ENCODE data around the gene RPS3A.
"Not testable (repeated sequence)": the region's sequence is repeated elsewhere in the genome, so short reads cannot be mapped to it uniquely, and the experiment has no call there.

The RPS3A gene

DNA sequence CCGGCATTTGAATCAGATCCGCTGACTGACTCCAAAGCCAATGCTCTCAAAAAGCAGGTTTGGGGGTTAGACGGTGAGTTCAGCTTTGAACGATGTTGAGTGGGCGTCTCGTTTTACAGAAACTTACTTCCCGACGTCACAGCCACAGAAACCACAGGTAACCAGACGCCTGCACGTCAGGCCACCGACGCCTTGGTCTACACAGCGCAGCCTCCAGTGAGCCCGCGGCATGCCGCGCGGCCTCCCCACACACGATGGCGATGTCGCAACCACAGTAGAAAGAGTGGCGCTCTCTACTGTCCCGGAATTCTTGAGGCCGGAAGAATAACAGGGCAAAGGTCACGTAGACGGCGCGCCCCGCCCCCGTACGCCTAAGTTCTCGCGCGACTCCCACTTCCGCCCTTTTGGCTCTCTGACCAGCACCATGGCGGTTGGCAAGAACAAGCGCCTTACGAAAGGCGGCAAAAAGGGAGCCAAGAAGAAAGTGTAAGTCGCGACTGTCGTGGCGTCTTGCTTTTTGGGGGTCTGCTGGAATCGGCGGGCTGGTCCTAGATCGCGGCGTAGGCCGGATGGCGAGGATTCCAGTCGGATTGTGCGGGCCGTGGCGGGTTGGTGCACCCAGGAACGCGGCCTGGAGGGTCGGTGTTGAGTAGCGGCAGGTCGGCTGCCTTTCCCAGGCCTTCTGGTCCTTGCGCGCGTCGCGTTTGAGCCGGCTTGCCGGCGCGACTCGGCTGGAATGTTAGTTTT lies at the start of gene RPS3A:
RPS3A (plus strand) TSS at position 400 of the 747 bp plus-strand sequence; CDS start at position 425, 25 bp downstream.
- DNase-seq (ENCODE audit: low read depth), result peak; percentile 95

DNA sequence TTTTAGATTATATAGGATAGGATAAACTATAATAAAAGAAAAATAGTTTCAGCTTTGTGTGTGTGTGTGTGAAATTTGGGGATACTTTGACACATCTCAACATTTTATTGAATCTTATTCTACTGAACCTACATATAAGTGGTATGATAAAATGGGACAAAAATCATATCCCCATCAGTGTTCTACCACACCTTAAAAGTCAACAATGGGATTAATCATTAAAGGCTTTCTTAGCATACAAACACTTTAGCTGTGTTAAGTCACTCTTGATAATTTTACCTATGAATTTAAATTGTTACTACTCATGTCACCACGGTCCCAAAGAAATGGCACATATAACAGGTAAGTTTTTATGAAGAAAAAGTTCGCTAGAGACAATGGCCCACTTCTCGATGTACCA lies 46.6 kb upstream of the RPS3A start:
- no peak for DNase-seq (ENCODE audit: low read depth)

GRCh38 chr4:151055539-151055938 lies 43.9 kb upstream of the RPS3A start:
- peak; percentile 4 for DNase-seq (ENCODE audit: low read depth)

DNA sequence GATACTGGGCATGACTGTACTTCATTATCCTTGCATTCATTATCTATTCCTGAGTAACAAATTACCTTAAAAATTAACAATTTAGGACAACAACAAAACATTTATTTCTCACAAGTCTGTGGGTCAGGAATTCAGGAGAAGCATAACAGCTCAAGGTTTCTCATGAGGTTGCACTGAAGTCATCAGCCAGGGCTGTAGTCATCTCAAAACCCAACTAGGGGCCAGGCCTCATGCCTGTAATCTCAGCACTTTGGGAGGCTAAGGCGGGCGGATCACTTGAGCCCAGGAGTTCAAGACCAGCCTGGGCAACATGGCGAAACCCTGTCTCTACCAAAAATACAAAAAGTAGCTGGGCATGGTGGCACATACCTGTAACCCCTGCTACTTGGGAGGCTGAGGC lies 36.3 kb upstream of the RPS3A start:
- DNase-seq (ENCODE audit: low read depth), result not testable (repeated sequence)

GRCh38 chr4:151067316-151067970 lies 32.0 kb upstream of the RPS3A start:
- DNase-seq (ENCODE audit: low read depth), result no peak

- DNase-seq (ENCODE audit: low read depth), result no peak
These were observed 25.0 kb upstream of the RPS3A start for GRCh38 chr4:151074416-151074916.

DNA sequence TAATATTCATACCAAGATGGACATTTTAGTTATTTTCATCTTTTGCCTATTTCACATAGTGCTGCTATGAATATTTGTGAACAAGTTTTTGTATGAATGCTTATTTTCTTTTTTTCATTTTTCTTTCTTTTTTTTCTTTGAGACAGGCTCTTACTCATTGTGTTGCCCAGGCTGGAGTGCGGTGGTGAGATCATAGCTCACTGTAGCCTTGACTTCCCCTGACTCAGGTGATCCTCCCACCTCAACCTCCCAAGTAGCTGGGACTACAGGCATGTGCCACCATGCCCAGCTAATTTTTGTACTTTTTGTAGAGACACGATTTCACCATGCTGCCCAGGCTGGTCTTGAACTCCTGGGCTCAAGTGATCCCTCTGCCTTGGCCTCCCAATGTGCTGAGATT lies 21.4 kb upstream of the RPS3A start:
- DNase-seq (ENCODE audit: low read depth), result peak; percentile 29

- DNase-seq (ENCODE audit: low read depth), result no peak
These were observed 12.0 kb upstream of the RPS3A start for GRCh38 chr4:151087467-151087866.

- DNase-seq (ENCODE audit: low read depth), result no peak
These were observed 8.4 kb upstream of the RPS3A start for GRCh38 chr4:151091047-151091446.

GRCh38 chr4:151092488-151092887 lies 6.9 kb upstream of the RPS3A start:
- no peak for DNase-seq (ENCODE audit: low read depth)

- no peak for DNase-seq (ENCODE audit: low read depth)
These were observed 6.2 kb upstream of the RPS3A start for GRCh38 chr4:151093203-151093602.

DNA sequence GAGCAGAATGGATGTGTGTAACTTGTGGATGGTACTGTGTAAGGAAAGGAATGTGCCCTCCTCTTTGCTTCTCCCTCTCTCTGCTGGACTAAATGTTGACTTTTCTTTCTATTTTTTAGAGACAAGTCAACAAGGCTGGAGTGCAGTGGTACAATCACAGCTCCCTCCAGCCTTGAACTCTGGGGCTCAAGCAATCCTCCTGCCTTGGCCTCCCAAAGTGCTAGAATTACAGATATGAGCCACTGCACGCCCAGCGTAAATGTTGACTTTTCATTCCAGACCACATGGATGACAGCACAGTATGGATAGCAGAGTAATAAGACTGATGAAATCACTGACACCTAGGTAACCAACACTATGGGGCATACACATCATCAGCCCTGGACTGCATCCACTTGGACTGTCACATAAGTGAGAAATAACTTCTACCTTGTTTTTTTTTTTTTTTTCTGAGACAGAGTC lies 5.1 kb upstream of the RPS3A start:
- DNase-seq (ENCODE audit: low read depth), result no peak

DNA sequence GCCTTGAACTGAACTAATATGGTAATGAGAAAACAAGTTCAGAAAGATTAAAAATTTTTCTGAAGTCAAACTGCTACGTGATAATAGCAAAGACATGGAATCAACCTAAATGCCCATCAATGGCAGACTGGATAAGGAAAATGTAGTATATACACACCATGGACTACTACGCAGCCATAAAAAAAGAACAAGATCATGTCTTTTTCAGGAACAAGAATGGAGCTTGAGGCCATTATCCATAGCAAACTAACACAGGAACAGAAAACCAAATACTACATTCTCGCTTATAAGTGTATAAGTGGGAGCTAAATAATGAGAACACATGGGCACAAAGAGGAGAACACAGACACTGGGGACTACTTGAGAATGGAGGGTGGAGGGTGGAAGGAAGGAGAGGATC lies 4.3 kb upstream of the RPS3A start:
- no peak for DNase-seq (ENCODE audit: low read depth)

- DNase-seq (ENCODE audit: low read depth), result no peak
These were observed 1.7 kb upstream of the RPS3A start for GRCh38 chr4:151097759-151098158.

DNA sequence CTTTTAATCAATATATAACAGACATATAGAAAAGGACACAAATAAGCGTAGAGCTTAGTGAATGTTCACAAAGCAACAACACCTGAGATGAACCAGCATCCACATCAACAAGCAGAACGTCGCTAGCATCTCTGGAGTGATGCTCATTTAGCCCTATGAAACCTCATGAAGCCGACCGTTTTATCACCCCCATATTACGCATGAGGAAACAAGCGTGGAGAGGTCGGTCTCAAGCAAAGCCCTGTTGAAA lies 524 bp upstream of the RPS3A start:
- DNase-seq (ENCODE audit: low read depth), result no peak

GRCh38 chr4:151099976-151100417 lies 569 bp downstream of the RPS3A start:
- DNase-seq (ENCODE audit: low read depth), result no peak

- DNase-seq (ENCODE audit: low read depth), result no peak
These were observed 1.1 kb downstream of the RPS3A start for GRCh38 chr4:151100531-151100930.

DNA sequence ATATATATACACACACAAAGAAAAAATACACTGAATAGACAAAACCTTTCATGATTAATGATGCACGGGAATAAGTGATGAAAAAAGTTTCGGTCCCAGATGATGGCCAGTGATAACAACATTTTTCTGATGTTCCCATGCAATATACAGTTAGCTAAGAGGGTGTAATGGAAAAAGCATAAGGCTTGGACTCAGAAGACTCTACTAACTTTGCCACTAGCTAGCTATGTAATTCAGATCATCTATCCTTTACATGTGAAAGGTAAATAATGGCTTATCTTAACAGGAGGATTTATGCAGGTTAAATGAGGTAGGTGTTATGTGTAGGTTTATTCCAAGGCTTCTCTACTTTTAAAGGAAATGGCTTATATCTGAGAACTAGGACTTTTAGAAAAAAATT lies 4.3 kb downstream of the RPS3A start:
- no peak for DNase-seq (ENCODE audit: low read depth)

DNA sequence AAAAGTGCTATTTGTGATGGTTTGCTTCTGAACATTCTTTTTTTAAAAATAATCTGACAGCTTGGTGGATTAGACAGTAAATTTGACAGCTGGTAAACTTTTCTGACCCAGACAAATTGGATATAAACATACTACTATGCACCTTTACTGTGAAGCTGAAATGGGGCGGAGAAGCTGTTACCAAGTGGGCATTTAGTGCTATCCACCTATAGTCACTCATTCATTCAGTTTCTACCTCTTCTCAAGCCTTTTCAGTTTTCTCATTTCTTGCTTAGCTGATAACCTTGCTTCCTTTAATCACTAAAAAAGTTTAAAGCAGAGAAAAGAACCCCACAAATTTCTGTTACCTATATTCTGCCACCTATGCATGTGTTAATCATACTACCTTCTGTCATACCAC lies 5.2 kb downstream of the RPS3A start:
- no peak for DNase-seq (ENCODE audit: low read depth)

GRCh38 chr4:151105454-151106032 lies 6.1 kb downstream of the RPS3A start:
- no peak for DNase-seq (ENCODE audit: low read depth)

DNA sequence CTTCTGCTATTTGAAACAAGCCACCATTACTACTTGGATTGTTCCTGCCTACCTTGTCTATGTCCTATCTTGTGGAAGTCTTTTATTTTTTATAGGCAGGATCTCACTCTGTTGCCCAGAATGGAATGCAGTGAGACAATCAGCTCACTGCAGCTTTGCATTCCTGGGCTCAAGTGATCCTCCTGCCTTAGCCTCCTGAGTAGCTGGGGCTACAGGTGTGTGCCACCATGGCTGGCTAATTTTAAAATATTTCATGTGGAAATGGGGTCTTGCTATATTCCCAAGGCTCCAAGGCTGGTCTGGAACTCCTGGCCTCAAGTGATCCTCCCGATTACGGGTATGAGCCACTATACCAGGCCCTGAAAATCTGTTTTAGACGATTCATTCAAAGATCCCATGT lies 7.6 kb downstream of the RPS3A start:
- no peak for DNase-seq (ENCODE audit: low read depth)

- DNase-seq (ENCODE audit: low read depth), result no peak
These were observed 10.8 kb downstream of the RPS3A start for GRCh38 chr4:151110236-151110635.

DNA sequence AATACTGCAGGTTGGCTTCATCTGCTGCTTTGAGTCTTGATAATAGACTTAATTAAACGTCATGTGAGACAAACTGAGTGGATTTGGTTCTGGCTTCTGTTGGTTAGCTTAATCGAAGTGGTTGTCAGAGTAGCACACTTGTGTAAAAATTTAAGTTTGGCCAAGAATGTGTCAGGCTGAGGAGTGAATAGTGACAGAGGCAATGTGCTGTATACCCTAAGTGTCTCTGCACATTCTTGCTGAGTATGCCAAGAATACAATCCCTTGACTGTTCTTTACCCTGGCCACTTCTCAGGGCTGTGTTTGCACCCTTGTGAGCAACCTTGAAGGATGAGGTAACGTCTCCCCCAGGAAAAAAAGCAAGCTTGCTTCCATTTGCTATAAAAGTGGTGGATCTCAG lies 14.9 kb downstream of the RPS3A start:
- no peak for DNase-seq (ENCODE audit: low read depth)

Data from ELR (cell line).